Raji (cell line): Measurements from ENCODE around the gene GLIS2.

Experiments
- POLR2A ChIP-seq: IDR thresholded peaks from 2 replicates; pipeline ENCODE4 v1.6.1; 2011; ENCODE audit warnings: low read depth, low read length, control low read depth; ENCODE audit not compliant: insufficient read depth

Gene GLIS2

GRCh38 chr16:4382795-4383357 lies 67.0 kb downstream of the GLIS2 start:
- no peak for TF ChIP-seq POLR2A

GRCh38 chr16:4383591-4384444 lies 68.0 kb downstream of the GLIS2 start:
- no peak for TF ChIP-seq POLR2A

DNA sequence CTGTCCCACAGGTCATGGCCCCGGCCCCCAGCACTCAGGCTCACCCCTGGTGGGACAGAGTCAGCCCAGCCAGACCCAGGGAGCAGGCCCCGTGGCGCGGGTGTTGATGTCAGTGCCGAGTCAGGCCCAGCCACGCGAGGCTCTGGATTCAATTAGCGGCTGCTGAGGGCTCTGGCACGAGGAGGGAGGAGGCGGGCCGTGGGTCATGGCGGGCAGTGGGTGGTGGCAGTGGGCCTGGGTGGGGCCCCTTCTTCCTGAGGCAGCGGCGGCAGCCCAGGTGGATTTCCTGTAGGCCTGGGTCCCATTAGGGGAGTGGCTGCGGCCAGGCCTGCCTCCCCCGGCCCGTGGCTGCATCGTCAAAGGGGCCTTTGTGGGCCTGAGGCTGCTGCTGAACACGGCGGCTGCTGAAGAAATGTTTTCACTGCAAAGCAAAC lies 68.7 kb downstream of the GLIS2 start:
- no peak for TF ChIP-seq POLR2A

- no peak for TF ChIP-seq POLR2A
Observed at GRCh38 chr16:4385066-4385788, 69.4 kb downstream of the GLIS2 start.

DNA sequence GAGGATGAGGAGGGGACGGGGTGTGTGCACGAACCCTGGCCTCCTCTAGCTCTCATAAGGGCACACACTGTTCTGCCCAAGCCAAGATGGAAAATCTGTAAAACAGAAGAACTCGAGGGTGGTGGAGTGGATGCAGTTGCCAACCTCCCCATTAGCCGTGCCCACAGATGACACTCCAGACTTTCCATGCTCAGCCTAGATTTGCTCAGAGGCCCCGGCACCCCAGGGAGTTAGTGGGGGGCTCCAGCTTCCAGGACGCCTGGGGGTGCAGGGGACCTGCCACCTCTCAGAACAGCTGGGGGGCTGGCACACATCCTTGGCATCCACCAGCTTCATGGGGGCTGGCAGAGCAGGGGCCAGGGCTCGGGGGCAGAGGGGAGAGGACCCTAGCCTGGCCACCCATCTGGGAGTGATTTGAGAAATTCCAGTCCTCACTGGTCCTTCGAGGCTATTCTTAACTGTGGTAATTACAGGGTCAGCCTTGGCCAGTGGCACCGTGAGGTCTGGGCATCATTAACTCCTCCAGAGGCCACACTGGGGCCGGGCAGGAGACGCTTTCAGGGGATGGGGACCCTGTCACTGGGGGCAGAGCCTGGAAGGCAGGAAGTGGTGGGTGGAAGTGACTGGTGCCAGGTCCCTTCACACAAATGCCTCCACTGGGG lies 70.1 kb downstream of the GLIS2 start:
- no peak for TF ChIP-seq POLR2A

GRCh38 chr16:4386451-4386805 lies 70.6 kb downstream of the GLIS2 start:
- TF ChIP-seq POLR2A = no peak

- TF ChIP-seq POLR2A = no peak
Observed at GRCh38 chr16:4386951-4387565, 71.2 kb downstream of the GLIS2 start.

DNA sequence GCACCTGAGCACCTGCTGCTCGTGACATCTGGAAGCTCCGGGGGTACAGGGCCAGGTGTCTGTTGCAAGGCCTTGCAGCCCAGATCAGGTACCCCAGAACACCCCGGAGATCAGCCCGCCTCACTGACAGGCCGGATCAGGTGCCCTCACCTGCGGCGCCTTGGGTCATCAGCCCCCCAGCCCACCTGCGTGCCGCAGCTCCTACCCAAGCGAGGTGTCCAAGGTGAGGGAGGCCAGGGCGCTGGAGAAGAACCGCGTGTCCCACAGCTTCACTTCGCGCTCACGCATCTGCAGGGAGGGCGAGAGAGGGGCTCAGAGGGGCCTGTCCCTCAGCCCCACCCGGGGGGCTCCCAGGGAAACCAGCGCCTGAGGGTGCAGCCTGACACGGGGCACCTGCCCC lies 71.9 kb downstream of the GLIS2 start:
- no peak for TF ChIP-seq POLR2A

GRCh38 chr16:4388271-4389021 lies 72.6 kb downstream of the GLIS2 start:
- TF ChIP-seq POLR2A = no peak
